MM.1S (cell line): Measurements from ENCODE around the gene TTLL10.

ENCODE experiments used
- DNase-seq: peaks from one replicate; pipeline ENCODE4 v3.0.0-alpha.2; 2015
- H2AFZ ChIP-seq: fragments of 300-600 bp; sonication (generic); 2 replicates; pipeline ENCODE4 v1.6.0; 2016; ENCODE audit warnings: antibody characterized with exemption, low read length
- H3F3A ChIP-seq: fragments of 300-600 bp; sonication (generic); 2 replicates; pipeline ENCODE4 v1.6.1; 2016; ENCODE audit warnings: mild to moderate bottlenecking, antibody characterized with exemption, low read length, moderate library complexity, mixed read lengths; ENCODE audit not compliant: insufficient read depth
- H3K27ac ChIP-seq: fragments of 300-600 bp; sonication (generic); 2 replicates; pipeline ENCODE4 v1.5.1; 2016; ENCODE audit warnings: mild to moderate bottlenecking, low read length
- H3K27me3 ChIP-seq: fragments of 300-600 bp; sonication (generic); replicated peaks from 2 replicates; pipeline ENCODE4 v1.6.0; 2016; ENCODE audit warnings: low read length; ENCODE audit not compliant: insufficient read depth
- H3K36me3 ChIP-seq: fragments of 300-600 bp; sonication (generic); replicated peaks from 2 replicates; pipeline ENCODE4 v1.6.1; 2016; ENCODE audit warnings: mild to moderate bottlenecking, low read length, mixed read lengths; ENCODE audit not compliant: insufficient read depth
- H3K4me1 ChIP-seq: fragments of 300-600 bp; sonication (generic); 2 replicates; pipeline ENCODE4 v1.6.1; 2016; ENCODE audit warnings: low read length, mixed read lengths
- H3K4me2 ChIP-seq: fragments of 300-600 bp; sonication (generic); 2 replicates; pipeline ENCODE4 v1.6.0; 2016; ENCODE audit warnings: low read depth, low read length
- H3K4me3 ChIP-seq: fragments of 300-600 bp; sonication (generic); 2 replicates; pipeline ENCODE4 v1.5.1; 2016; ENCODE audit warnings: low read length, mixed read lengths
- H3K79me2 ChIP-seq: fragments of 300-600 bp; sonication (generic); 2 replicates; pipeline ENCODE4 v1.6.1; 2016; ENCODE audit warnings: mixed run types, low read length, mixed read lengths
- H3K9ac ChIP-seq: fragments of 300-600 bp; sonication (generic); 2 replicates; pipeline ENCODE4 v1.6.1; 2016; ENCODE audit warnings: low read length, mixed read lengths
- H3K9me2 ChIP-seq: fragments of 300-600 bp; sonication (generic); replicated peaks from 2 replicates; pipeline ENCODE4 v1.6.1; 2016; ENCODE audit warnings: mild to moderate bottlenecking, low read length, mixed read lengths; ENCODE audit not compliant: insufficient read depth
- H3K9me3 ChIP-seq: fragments of 300-600 bp; sonication (generic); replicated peaks from 2 replicates; pipeline ENCODE4 v1.6.1; 2016; ENCODE audit warnings: mild to moderate bottlenecking, low read length, mixed read lengths; ENCODE audit not compliant: insufficient read depth
- H4K20me1 ChIP-seq: fragments of 300-600 bp; sonication (generic); 2 replicates; pipeline ENCODE4 v1.6.1; 2016; ENCODE audit warnings: mild to moderate bottlenecking, low read length, moderate library complexity, mixed read lengths; ENCODE audit not compliant: insufficient read depth
- EZH2 ChIP-seq: fragments of 300-600 bp; sonication (generic); optimal IDR thresholded peaks from 2 replicates; pipeline ENCODE3; 2017; ENCODE audit warnings: low read depth, mild to moderate bottlenecking, antibody characterized with exemption, low read length, mixed read lengths
- EZH2phosphoT487 ChIP-seq: fragments of 300-600 bp; sonication (generic); IDR thresholded peaks from 2 replicates; pipeline ENCODE4 v1.6.1; 2018; ENCODE audit warnings: antibody characterized with exemption, low read length
- TF ChIP-seq, protein P1 (sequence below): fragments of 300-600 bp; sonication (generic); IDR thresholded peaks from 2 replicates; pipeline ENCODE4 v1.5.1; 2016; ENCODE audit warnings: antibody characterized with exemption, low read length, mixed read lengths

TTLL10 gene

DNA sequence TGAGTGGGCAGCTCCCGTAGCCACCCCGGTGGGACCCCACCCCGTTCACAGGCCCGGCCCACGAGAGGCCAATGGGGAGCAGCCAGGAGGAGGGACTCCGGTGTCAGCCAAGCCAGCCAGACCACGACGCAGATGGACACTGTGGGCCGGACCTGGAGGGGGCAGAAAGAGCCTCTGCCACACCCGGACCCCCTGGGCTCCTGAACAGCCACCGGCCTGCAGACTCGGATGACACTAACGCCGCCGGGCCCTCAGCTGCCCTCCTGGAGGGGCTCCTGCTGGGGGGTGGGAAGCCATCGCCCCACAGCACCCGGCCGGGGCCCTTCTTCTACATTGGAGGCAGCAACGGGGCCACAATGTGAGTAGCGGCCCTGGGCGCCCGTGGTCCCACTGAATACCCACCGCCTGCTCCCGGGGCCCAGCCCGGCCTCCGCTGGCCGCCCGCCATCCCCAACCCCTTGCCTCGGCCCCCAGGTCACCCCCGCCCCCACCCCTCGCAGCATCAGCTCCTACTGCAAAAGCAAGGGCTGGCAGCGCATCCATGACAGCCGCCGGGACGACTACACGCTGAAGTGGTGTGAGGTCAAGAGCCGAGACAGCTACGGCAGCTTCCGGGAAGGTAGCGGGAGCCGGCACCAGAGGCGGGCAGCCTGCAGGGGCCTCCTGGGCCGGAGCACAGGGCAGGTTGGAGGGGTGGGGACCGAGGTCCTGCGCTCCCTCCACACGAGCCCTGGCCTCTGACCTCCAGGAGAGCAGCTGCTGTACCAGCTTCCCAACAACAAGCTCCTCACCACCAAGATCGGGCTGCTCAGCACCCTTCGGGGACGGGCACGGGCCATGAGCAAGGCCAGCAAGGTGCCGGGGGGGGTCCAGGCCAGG, 6.5 kb downstream of the TTLL10 start:
- Histone ChIP-seq H3K9me3 (no peaks in the 10 kb centered on the region), H3K79me2 (no peaks in the 10 kb centered on the region), H3K4me2 (no peak overlapping the region), H3K9ac (no peak overlapping the region), H3F3A (no peaks in the 10 kb centered on the region), H3K27ac (no peak overlapping the region), H2AFZ (no peak overlapping the region), H3K36me3 (no peaks in the 10 kb centered on the region), H3K4me3 (no peak overlapping the region), H4K20me1 (no peaks in the 10 kb centered on the region), H3K9me2 (no peaks in the 10 kb centered on the region), H3K27me3 (peaks cover 90% of the 10 kb centered on the region), H3K4me1 (no peaks in the 10 kb centered on the region)
- no peak for DNase-seq
- TF ChIP-seq EZH2phosphoT487 (no peak), EZH2 (no peak)
- TF ChIP-seq, protein P1, sequence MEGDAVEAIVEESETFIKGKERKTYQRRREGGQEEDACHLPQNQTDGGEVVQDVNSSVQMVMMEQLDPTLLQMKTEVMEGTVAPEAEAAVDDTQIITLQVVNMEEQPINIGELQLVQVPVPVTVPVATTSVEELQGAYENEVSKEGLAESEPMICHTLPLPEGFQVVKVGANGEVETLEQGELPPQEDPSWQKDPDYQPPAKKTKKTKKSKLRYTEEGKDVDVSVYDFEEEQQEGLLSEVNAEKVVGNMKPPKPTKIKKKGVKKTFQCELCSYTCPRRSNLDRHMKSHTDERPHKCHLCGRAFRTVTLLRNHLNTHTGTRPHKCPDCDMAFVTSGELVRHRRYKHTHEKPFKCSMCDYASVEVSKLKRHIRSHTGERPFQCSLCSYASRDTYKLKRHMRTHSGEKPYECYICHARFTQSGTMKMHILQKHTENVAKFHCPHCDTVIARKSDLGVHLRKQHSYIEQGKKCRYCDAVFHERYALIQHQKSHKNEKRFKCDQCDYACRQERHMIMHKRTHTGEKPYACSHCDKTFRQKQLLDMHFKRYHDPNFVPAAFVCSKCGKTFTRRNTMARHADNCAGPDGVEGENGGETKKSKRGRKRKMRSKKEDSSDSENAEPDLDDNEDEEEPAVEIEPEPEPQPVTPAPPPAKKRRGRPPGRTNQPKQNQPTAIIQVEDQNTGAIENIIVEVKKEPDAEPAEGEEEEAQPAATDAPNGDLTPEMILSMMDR: no peak

DNA sequence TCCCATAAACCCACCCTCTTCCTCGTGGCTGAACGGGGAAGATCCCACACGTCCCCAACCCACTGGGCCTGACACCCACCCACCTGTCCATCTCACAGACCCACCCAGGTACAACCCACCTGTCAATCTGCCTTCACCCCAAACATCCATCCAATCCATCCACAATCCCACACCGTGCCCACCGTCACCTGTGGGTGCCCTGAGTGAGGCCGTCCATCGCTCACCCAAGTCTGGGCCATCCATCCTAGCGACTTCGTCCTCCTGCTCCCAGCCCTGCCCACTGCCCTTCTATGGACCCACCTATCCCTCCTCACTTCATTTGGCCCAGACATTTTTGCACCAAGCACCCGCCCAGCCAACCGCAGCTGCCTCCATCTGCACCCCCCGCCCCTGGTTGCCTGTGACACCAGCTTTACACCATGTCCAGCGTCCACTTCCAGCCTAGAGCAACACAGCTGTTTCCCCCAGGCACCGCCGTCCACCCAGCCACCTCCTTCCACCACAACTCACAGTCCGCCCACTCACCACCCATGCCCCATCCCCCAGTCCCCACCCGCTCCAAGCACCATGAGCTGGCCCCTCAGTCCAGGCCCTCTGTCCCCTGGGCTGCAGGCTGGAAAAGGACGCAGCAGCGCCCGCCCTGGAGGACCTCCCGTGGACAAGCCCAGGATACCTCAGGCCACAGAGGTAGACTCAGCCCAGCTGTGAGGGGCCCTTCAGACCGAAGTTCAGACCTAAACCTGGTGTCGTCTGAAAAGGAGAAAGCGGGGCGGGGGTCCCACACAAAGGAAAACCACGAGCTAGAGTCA, 7.7 kb downstream of the TTLL10 start:
- Histone ChIP-seq H3K27ac (no peak overlapping the region), H3K27me3 (peaks cover 94% of the 10 kb centered on the region), H3K9me2 (no peaks in the 10 kb centered on the region), H3K9ac (no peak overlapping the region), H3F3A (no peaks in the 10 kb centered on the region), H3K36me3 (no peaks in the 10 kb centered on the region), H3K9me3 (no peaks in the 10 kb centered on the region), H3K79me2 (no peaks in the 10 kb centered on the region), H3K4me1 (no peaks in the 10 kb centered on the region), H2AFZ (no peak overlapping the region), H3K4me2 (no peak overlapping the region), H3K4me3 (no peak overlapping the region), H4K20me1 (no peaks in the 10 kb centered on the region)
- no peak for DNase-seq
- TF ChIP-seq EZH2: no peak
- TF ChIP-seq EZH2phosphoT487: no peak
- TF ChIP-seq, protein P1: no peak

DNA sequence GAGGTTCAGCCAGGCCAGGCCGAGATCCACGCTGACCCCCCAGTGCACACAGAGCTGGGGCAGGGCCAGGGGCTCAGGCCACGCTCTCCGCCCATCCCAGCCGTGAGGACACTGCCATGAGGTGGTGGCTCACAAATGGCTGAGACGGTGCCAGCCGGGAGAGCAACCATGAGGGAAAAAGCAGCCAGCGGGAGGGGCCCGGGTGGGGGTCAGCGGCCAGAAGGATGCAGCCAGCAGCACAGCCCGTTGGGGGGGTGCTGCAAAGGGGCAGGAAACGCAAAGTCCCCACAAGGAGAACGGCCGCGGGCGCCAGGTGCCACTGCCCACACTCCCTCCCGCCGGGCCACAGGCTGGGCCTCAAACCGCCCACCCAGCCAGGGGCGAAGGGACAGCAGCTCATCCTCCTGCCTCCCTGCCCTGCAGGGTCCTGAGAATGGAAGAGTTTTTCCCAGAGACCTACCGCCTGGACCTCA, 8.3 kb downstream of the TTLL10 start:
- H3F3A ChIP-seq: no peaks in the 10 kb centered on the region
- H3K79me2 ChIP-seq: no peaks in the 10 kb centered on the region
- no peak overlapping the region for H3K4me3 ChIP-seq
- H3K27me3 ChIP-seq: peaks cover 92% of the 10 kb centered on the region
- no peak overlapping the region for H2AFZ ChIP-seq
- TF ChIP-seq, protein P1: no peak
- TF ChIP-seq EZH2 (no peak), EZH2phosphoT487 (no peak)
- H4K20me1 ChIP-seq: no peaks in the 10 kb centered on the region
- no peaks in the 10 kb centered on the region for H3K9me3 ChIP-seq
- no peak overlapping the region for H3K4me2 ChIP-seq
- no peaks in the 10 kb centered on the region for H3K36me3 ChIP-seq
- no peak overlapping the region for H3K27ac ChIP-seq
- no peak overlapping the region for H3K9ac ChIP-seq
- no peaks in the 10 kb centered on the region for H3K4me1 ChIP-seq
- no peak for DNase-seq
- no peaks in the 10 kb centered on the region for H3K9me2 ChIP-seq
